GM21390 (cell line): ENCODE results near the gene CARD16.

Experiments
- ATAC-seq: cut with Tn5 transposase; IDR thresholded peaks from one replicate; pipeline ENCODE4 v1.9.1; 2021; ENCODE audit not compliant: unreplicated experiment

CARD16 gene

DNA sequence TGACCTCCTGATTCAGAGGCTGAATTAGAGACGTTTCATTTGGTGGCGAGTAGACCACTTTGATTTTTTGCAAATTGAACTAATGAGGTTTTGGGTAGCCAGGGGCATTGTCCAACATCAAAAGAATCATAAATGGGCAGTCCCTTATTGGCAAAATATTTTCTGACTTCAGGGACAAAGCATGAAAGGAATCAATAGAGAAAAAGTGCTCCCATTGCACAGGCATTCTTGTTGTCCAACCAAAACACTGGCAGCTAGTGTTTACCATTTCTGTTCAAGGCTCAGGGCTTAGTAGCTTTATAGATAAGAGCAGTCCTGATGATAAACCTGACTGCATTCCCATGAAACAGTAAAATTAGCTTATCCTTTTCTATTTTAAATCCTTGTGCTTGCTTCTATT, 6.4 kb upstream of the CARD16 start:
- no peak for ATAC-seq

DNA sequence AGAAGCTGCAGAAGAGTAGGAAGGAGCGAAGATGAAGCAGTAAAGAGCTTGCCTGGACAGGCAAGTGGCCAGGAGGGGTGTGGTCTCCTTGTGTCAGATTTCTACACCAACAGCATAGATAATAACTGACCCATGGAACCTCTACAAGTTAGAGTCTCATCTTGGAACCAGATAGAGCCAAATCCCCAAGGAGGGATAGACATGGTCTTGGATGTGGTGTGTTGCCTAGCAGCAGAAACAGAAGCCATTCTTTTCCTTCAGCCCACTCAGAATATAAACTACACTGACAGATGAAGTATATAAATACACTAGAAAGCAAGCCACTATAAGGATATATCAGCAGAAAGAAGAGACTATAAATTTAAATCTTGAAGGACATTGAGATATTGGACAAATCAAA, 4.3 kb upstream of the CARD16 start:
- no peak for ATAC-seq

DNA sequence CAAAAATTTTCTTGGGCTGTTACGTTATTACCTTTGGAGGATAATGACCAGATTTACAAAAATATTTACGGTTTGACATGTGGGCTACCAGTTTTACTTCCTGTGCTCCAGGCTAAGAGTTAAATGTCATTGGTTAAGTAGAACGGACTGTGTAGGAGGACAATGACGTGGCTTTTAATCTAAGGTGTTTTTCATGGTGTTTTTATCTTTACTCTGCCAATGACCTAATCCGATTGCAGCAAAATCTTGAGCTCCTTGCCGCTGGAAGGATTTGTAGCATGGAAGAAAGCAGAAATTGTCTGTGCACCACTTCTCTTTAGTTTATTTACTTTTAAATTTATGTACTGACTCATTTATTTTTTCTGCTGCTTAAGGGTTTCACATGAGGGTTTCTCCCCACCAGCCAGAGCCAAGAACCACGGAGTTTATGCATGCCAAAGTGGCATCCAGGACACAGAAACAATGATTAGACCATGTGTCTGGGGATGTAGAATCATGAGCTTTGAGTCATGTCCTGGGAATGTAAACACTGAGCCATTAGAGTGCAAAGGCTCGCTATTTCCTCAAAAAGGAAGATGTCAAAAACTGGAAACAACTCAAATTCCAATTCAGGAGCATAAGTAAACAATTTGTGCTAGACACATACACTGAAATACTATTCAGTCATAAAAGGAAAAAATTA, 1.9 kb upstream of the CARD16 start:
- ATAC-seq: no peak

GRCh38 chr11:105045676-105046296, 651 bp upstream of the CARD16 start:
- no peak for ATAC-seq

DNA sequence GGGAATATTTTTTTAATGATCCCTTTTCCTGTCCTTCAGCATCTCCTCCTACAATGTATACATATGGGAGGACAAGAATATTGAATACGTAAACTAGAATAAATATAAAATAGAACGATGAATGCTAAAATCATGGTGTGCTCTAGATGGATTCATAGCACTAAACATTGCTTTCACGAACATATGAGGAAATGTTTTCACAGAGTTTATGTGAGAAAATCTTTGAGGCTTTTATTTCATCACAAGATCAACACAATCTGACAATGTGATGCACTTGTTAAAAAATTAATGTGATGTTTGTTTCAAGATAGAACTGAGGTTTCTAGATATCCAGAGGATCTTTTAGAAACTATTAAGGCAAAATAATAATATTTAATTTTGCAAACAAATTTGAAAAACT, 3.0 kb downstream of the CARD16 start:
- no peak for ATAC-seq

DNA sequence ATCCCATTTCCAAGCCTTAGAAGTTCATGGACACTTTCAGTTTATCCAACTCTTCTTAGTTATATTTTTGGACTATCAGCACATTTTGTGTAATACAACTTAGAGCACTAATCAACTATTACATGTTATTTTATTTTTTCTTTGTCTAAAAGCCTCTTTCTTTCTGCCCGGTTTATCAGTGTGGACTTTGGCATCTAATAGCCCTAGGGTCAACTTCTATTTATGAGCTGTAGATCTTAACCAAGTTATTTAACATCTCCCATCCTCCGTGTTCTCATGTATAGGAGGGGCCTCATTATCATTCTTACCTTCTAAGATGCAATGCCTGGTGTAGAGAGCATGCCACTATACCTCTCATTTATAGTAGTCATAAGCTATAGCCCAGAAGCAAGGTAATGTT, 4.4 kb downstream of the CARD16 start:
- ATAC-seq: no peak

GRCh38 chr11:105034813-105035620, 10.1 kb downstream of the CARD16 start, which contains the start of gene CASP1:
Gene CASP1, minus strand, starts transcription at chr11:105035144. Its CDS starts 31 bp downstream, at chr11:105035113.
- ATAC-seq: peak; percentile 96

DNA sequence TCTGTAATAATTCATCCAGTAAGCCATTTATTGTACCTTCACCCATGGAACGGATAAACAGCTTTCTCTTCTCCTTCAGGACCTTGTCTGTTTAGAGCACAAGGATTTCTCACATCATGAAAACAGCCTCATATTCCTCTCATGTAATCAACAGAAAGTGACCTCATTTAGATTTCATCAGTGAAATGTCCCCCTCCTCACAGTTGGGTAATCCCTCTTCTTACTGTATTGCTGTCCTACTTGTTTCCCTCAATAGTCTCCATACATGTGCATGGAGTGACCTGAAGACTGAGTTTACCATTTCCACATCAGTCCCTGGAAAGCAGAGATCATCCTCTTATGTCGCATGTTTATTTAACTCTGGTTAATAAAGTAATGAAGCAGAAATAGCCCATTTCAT, 10.7 kb downstream of the CARD16 start:
- peak; percentile 8 for ATAC-seq

DNA sequence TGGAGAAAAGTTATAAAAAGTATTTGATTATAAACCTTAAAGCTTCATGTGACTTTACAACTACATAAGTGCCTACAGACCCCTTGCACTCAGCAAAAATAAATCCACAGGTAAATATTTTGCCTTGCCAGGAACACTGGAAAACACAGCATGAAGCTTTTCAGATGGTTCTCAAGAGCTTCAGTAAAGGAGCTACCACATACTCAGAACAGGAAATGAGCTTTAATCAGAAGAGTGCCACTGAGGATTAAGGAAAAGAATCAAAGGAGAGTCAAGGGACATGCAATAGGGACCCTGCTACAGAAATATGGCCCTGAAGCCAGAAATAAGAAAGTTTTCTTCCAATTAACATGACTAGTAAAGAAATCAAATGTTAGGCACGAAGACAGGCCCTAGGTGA, 11.4 kb downstream of the CARD16 start:
- no peak for ATAC-seq

DNA sequence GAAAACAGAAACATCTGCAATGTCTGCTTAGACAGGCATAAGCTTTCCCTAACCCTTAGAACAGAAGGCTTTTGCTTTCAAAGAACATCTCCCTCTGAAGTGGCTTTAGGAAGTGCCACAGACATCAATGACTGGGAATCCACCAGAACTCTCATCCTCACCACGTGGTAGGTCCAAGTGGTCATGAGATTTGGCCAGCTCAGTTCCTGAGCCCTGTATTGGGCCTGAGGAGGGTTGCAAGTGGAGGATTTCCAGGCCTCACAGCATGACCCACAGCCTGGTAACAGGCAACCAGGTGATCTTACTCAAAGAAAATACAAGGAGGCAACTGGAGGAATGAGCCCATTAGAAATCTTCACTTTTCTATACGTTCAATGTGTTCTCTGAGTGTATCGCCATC, 11.8 kb downstream of the CARD16 start:
- no peak for ATAC-seq

DNA sequence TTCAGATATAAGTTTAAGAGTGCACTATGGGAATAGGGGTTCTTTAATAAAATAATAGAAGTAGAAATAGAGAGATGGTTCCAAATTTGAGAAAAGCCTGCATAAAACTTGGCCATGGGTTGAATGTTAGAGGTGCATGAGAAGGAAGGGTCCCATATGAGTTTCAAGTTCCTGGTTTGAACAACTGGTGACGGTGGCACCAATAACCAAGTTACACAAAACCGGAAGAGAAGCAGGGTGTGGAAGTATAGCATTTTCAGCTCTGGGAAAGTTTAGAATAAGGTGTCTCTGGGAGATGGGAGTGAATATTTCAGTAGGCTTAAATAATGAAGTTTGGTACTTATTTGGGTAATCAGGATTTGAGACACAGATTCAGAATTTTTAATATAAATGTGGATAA, 12.6 kb downstream of the CARD16 start:
- ATAC-seq: no peak

DNA sequence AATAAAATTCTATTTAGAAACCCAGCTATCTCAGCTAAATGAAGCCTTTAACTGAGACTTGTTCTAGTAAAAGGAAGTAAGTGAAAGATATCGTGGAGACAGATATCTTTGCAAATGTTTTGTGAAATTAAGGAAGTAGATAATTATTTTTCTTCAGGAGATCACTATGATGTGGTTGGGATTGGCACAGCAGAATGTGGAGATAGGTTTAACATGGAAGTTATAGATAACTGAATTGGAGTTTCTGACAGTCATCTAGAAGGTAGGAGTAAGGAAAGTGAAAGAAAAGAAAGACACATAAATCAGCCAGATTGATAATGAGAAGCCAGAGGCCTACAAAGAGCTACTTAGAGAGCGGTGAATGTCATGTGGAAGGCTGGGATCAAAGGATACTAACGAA, 17.5 kb downstream of the CARD16 start:
- no peak for ATAC-seq

DNA sequence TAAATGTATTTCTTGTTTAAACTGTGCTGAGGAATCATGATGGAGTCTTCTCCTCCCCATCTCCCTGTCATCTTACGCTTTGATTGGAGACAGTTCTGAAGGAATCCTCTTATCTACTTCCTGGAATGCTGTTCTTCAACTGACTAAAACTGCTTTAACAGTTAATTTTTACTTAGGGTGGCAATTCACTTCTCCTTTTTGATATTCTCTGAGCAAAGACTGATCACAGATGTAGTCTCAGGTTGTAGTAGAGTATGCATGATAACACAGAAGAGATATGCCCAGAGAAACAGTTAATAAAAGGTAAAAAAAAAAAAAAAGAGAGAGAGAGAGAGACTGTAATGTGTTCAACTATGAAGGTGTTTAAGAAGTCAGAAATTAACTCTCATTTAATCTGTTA, 20.7 kb downstream of the CARD16 start:
- no peak for ATAC-seq

GRCh38 chr11:105023003-105023402, 22.1 kb downstream of the CARD16 start, which contains the start of gene CASP5:
Gene CASP5, minus strand, starts transcription at chr11:105023168. Its CDS starts 32 bp downstream, at chr11:105023136.
- ATAC-seq: no peak

DNA sequence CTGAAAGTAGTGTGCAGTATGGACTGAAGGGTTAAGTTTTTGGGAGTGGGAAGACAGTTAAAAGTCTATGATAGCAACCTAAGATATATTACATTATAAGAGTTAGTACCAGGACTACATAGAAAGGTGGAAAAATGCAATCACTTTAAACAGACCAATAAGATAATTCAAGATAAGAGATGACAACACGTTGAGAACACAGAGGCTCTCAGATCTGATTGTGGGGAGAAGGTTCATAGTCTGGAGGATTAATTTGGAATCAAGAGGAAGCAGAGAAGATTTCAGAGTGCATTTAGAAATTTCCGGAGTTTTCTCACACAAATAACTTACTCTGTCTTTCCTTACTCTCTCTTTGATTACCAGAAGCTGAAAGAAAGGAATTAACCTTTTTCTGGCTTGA, 22.6 kb downstream of the CARD16 start:
- no peak for ATAC-seq

GRCh38 chr11:105007463-105007862, 37.7 kb downstream of the CARD16 start:
- no peak for ATAC-seq

GRCh38 chr11:105005451-105005845, 39.7 kb downstream of the CARD16 start:
- no peak for ATAC-seq

GRCh38 chr11:105004021-105004420, 41.1 kb downstream of the CARD16 start:
- ATAC-seq: no peak

DNA sequence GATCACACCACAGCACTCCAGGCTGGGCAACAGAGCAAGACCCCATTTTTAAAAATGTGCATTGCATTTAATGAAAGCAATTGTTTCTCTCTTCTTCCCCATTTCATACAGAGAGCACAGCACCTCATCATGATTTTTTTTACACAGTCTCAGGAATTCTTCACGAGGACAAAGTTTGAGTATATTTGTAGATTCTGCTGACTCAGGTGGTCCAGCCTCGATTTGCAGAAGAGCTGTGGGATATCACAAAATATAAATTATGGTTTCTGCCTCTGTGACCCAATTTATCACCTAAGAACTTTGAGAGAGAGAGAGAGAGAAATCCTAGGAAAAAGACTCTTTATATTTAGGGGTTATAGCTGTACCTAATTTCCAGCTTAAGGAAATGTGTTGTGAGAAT, 42.0 kb downstream of the CARD16 start:
- no peak for ATAC-seq

DNA sequence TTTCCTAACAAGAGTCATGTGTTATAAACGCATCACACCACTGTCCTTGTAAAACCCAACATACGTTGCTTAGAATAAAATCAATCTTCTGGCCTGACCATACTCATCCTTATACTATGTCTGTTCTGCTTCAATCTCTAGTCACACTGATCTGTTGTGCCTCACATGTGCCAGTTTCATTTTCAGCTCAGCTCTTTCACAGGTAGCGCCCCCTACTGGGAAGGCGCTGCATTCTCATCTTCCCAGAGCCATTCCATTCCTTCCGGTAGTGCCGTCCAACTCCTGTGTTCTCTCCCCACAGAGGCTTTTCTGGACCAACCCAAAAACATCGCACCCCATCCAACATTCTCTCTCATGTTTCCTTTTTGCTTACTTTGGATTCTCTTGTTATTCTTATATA, 44.3 kb downstream of the CARD16 start:
- peak; percentile 91 for ATAC-seq

DNA sequence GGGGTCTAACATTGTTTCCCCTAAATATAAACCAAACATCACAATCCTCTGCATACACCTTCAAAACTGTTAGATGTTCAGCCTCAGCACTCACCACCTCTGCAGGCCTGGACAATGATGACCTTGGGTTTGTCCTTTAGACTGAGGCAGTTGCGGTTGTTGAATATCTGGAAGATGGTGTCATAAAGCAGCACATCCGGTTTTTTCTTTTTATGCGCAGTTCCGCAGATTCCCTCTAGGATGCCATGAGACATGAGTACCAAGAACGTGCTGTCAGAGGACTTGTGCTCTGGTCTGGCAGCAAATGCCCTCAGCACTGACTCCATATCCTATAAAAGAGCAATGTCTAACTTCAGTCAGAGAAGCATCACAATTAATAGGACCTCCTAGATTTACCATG, 45.0 kb downstream of the CARD16 start:
- no peak for ATAC-seq

- ATAC-seq: no peak
These were observed 45.4 kb downstream of the CARD16 start for GRCh38 chr11:104999721-105000120.
